Non-pigmented ciliary epithelial cell (primary cell): ENCODE measurements around the gene HBZ.
"Not testable (repeated sequence)": the region's sequence is repeated elsewhere in the genome, so short reads cannot be mapped to it uniquely, and the experiment has no call there.

Experiments used
- DNase-seq: peaks from one replicate; pipeline ENCODE4 v3.0.0-alpha.2; 2010; ENCODE audit warnings: low read depth

Gene HBZ

DNA sequence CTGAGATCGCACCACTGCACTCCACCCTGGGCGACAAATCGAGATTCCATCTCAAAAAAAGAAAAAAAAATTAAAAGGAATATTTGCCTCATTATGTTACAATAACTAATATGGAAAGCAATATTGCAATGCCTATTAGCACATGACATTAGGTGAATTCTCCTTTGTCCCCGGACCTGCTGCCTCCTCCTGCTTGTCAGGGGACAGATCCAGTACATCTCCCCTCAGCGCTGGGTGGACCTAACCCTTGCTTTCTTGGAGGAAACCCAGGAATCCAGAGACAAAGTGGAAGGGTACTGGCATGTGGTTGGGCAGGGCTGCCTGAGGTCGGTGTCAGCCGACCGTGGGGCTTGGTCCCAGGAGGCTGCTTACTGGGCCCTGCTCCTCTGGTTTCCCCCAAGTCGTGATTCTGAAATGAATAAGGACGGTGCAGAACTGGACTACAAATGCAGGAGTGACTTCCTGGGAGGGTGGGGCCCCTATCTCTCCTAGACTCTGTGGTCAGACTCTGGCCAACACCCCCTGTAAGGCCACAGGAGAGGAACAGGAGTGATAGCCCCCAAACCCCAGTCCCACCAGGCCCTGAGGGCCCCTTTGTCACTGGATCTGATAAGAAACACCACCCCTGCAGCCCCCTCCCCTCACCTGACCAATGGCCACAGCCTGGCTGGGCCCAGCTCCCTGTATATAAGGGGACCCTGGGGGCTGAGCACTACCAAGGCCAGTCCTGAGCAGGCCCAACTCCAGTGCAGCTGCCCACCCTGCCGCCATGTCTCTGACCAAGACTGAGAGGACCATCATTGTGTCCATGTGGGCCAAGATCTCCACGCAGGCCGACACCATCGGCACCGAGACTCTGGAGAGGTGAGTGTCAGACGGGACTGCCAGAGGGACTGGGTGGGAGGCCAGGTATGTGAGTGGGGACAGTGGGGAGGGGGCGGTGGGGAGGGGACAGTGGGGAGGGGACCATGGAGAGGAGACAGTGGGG, at the start of gene HBZ:
HBZ (plus strand) TSS at position 504 of the 988 bp plus-strand sequence; CDS start at position 770, 266 bp downstream.
- no peak for DNase-seq

DNA sequence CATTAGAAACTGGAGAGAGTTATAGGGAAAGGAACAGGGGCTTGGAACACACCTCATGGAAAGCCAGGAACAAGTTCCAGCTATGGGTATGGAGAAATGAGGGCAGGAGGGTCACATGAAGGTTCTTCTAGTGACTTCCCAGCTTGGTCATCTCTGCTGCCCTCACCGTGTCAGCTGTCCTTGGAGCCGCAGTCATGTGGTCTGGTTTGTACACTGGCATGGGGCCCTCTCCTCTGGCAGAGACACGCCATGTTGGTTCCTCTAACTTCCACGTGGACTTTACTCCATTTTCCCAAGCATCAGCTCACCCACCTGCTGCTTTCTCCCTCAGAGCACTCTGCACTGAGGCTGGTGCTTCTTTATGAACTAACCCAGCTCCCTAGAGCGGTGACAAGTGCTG, 48.1 kb upstream of the HBZ start:
- DNase-seq, result no peak

DNA sequence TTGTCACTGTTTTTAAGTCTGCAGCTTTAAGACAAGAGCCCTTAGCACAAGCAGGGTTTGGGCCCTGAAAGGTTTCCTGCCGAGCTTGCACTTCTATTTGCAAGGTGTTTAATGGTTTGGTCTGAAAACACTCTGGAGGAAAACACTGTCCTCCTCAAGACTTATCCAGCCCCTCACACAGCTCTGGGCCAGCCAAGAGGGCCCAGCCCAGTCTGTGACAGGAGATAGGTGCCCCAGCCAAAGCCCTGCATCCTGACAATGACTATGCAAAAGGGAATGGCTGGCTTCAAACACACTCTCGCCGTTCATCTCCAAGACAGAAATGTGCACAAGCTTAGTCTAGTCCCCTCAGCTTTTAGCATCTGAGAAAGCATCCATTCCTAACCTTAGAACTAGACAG, 47.5 kb upstream of the HBZ start:
- no peak for DNase-seq

DNA sequence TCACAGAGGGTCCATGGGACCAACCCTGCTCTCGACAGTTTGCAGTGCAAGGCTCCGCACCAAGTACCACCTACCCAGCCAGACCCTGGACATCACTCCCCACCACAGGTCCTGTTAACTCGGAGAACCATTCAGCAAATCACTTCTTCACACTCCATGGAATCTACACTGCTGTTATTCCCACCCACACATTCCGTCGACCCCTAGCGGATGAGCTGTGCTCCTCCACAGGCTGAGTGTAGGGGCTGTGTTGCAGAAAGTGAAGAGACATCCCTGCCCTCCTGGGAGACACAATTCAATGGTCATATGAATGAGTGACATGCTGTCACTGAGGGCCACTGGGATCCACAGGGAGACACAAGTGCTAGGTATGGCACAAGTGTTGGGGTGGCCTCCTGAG, 46.9 kb upstream of the HBZ start:
- DNase-seq, result no peak

DNA sequence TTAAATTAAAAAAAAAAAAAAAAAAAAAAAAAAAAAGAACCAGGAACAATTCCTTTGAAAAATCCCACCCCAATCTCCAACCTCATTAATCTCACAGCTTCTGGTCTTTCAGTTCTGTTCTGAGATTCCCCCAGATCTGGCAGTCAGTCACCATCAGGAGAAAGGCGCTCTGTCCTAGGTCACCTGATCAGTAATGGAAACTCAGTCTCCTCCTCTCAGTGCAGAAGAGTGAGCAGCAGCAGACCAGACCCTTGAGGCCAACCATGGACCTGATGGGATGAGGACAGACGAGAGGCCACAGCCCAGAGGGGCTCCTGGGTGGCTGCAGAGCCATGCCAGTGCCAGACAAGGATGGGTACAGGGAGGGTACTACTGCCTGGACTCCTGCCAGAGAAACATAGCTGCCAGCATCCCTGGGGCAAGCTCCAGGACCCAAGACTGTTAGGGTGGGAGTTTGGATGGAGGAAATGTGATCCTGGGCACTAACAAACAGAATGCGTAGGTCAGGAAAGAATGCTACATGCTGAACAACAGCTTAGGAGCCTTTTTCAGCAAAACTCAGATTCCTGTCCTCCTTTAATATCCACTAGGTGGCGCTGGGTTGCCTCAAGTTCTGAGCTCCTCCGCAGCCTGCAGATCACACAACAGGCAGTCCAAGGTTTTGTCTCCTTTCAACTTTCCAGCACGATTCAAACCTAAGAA, 45.7 kb upstream of the HBZ start:
- peak; percentile 59 for DNase-seq

DNA sequence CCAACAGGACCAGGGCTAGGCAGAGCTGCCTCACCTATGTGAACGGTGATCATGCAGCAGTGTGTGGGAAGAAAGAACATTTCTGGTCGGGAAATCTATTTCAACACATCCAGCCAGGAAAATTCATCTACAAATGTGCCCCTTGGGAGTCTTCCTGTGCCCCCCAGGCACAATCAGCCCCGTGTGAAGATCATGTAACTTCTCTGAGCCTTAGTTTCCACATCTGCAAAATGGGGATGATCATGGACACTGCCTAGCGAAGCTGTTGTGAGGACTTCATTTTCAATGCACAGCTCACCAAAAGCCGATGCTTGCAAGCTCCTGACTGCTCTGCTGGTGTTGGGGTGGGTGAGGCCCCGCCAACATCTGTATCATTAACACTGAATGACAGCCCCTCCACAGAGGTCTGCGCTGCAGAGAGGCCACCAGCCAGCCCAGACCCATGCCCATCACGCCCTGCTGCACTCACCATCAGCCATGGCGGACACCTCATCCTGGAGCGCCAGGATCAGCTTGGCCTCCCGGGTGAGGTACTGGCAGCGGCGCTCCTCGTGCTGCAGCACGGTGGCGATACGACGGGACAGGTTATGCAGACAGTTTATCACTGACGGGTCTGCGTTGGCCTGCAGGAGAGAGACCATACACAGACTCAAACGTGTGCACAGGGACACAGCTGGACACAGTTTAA, 40.1 kb upstream of the HBZ start:
- DNase-seq, result no peak

DNA sequence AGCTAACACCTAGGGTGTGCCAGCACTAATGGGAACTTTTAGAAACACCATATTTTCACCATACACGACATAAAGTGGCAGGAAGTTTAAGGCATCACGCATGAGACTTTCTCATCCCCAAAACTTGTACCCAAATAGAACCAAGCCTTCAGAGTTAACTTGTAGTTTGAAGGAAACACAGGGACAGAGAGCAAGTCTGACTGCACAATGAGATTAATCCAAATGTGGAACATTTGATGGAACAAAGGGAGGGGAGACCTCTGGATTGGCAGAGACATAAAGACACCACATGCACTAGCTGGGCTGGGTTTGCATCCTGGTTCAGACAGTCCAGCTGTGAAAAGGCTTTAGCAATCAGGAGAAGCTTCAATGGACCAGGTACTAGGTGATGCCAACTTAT, 38.1 kb upstream of the HBZ start:
- DNase-seq, result no peak

DNA sequence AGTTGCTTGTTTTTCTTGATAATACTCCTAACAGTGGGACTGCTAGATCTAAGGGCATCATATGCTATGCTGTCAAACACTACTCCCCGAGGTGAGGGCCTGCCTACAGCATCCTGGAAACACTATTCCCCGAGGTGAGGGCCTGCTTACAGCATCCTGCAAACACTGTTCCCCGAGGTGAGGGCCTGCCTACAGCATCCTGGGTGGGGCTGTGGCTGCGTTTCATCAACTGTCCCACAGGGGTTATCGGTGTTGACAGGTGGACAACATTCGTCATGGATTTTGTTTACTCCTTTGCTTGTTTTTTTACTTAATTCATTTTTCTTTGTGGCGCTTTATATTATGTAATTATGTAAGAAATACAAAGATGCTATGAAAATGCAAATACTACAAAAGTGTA, 36.4 kb upstream of the HBZ start:
- no peak for DNase-seq

DNA sequence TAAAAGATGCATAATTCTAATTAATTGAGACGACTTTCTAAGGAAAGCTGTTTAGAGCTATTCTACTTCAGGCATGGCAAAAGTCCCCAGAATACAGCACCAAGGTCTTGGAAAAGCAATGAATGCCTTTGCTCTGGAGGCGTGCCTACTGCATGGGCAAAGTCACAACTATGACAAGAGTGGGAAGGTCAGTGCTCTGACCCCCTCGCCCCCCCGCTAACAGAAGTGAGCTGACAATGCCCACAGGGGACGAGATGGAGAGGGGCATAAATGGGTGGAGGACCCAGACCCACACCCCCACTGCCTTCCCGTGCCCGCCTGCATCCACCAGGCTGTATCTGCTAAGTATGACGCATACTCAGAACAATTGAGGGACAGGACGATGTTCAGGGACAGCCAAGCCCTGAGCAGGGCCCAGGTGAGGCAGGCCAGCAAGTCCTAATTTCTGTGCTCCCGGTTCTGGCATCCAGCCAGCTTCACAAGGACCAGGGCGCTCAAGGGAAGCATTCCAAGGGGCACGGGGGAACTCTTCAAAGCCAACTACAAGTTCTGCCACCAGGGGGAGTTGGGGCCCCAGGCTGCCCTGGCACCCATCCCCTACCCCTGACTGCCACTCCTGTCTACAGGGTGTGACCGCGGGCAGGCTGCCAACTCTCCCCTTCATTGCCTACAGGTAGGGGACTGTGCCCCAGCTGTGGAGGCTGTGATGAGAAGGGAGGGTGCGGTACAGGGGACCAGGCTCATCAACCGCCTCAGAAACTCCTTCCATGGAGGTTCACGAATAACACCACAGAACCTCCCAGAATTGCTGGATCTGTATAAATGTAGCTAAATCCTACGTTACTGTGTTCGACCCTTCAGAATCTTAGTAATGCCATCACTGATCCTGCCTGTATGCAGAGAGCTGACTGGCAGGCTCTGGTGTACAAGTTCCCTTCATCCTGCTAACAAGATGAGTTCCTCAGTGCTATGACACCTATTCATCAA, 34.8 kb upstream of the HBZ start:
- DNase-seq, result no peak

DNA sequence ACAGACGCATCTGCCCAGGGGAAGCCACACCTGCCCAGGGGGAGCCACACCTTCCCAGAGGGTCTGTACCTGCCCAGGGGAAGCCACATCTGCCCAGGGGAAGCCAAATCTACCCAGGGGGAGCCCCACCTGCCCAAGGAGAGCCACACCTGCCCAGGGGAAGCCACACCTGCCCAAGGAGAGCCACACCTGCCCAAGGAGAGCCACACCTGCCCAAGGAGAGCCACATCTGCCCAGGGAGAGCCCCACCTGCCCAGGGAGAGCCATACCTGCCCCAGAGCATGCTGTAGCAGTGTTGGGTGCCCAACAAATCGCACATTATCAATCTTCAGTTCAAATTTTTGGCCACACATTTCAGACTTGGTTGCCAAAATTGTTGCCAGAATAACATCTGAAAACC, 33.6 kb upstream of the HBZ start:
- DNase-seq, result no peak

DNA sequence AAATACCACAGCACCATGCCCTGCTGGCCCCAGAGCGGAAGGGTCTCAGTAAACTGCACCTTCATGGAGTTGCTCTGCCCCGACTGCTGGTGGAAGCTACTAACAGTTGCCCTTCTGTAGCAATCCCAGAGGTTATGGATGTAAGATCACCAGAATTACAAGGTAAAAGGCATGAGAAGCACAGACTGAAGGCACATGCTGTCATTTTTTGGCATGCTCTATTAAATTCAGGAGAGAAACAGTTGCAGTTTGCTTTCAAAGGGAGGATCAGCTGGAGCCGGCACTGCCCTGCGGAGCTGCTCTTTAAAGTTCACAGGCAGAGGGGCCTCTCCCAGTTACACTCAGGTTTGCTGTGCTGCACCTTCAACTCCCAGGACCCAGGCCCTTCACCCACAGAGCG, 33.1 kb upstream of the HBZ start:
- no peak for DNase-seq

DNA sequence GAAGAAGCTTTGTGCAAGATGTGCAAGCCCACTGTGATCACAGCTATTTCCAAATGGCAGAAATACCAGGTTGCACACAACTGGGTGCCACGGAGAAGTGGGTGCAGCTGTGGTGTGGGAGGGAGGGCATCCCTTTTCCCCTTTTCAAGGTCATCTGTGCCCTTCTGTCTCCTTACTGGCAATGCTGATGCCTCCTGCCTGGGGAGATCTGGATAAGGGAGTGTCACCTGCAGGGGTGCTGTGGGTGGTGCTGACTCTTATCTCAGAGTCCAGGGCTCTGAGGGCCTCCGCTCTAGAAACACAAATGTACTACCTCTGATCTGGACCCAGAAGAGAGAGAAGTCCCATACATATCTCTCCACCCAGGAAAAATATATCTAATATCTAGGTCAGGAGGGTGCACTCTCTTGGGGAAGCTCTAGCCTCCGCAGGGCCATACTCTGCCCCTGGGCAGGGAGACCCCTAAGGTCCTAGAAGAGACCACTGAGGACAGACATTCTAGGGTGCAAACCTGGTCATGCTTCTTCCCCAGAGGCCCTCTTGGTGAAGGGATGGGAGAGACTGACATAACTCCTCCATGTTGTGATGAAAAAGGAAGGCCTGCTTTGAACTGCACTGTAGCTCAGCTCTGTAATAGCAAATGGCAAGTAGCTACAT, 32.5 kb upstream of the HBZ start:
- no peak for DNase-seq

DNA sequence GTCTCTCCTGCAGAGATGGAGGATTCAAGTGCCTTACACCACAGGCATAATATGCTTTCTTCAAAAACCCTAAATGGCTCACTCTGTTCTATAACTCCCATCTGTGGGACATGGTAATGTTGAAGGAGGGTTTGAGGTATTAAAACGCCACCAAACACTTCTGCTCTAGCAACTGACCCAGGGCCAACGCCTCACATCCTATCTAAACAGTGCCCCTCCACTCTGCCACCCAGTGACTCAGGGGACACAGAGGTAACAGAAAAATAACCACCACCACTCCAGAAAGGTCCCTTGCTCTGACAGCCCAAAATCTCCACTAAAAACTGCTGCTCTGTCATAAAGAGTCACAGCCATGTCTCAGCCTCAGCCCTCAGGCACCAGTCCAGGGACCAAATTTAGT, 31.7 kb upstream of the HBZ start:
- DNase-seq, result no peak

DNA sequence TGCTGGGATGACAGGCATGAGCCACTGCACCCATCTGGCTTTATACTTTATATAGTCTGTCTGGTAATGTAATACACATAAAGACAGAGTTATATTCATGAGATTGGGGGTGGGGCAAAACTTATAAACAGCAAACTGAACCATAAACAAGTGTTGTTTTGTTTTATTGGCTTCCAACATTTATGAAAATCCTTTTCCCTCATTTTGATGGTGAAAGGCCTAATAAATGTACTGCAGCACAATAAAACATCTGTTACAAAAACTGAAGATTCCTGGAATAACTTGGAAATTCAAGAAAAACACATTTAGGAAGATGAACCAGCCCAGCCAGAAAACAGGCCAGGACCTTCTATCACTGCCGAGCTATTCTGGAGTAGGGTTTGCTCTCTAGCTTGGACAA, 30.1 kb upstream of the HBZ start:
- DNase-seq, result no peak

DNA sequence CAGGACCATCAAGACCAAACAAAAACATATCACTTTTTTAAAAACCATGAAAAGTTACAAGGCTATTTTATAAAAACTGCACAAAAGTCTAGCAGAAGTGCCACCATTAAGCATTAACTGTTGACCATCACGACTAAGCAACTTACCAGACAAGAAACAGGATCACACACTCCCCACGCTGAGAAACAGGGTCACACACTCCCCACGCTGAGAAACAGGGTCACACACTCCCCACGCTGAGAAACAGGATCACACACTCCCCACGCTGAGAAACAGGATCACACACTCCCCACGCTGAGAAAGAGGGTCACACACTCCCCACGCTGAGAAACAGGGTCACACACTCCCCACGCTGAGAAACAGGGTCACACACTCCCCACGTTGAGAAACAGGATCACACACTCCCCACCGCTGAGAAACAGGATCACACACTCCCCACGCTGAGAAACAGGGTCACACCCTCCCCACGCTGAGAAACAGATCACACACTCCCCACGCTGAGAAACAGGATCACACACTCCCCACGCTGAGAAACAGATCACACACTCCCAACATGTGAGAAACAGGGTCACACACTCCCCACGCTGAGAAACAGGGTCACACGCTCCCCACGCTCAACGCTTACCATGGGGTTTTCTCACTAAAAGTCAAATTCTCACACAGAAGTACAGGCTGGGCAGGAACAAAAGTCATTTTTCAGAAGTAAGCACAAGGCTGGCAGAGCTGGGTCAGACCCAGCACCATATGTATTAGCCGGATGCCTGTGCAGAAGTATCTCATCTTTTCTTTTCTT, 28.7 kb upstream of the HBZ start:
- not testable (repeated sequence) for DNase-seq

DNA sequence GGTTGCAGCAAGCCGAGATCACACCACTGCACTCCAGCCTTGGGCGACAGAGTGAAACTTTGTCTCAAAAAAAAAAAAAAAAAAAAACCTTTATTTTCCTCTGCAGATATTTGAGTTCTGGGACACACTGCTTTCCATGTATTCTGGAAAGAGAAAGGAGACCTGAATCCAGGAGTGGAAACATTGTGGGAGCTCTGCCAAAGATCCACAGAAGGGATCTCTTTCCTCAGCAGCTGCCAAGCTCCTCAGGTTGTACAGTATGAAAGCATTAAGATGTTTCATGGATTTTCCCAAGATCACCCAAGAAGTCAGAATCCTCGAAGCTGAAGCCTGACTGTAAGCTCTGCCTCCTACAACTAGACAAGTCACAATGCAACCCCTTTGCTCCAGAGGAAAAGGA, 27.4 kb upstream of the HBZ start:
- DNase-seq, result no peak

DNA sequence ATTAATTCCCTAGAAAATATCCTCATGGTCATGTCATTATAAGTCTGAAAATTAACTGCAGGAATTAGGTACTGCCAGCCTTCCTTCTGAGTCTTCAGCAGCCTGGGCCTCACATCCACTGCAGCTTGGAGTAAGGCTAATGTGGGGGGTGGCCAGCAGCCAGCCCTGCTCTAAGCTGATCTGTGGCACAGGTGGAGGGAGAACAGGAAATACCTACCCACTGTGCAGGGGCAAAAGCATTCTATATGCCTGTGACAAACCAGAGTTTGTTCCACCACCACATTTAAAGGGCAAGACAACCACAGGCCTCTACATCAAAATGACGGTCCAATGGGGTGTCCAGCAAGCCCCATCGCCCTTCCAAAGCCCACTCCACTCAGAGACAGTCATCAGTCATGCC, 23.4 kb upstream of the HBZ start:
- no peak for DNase-seq

DNA sequence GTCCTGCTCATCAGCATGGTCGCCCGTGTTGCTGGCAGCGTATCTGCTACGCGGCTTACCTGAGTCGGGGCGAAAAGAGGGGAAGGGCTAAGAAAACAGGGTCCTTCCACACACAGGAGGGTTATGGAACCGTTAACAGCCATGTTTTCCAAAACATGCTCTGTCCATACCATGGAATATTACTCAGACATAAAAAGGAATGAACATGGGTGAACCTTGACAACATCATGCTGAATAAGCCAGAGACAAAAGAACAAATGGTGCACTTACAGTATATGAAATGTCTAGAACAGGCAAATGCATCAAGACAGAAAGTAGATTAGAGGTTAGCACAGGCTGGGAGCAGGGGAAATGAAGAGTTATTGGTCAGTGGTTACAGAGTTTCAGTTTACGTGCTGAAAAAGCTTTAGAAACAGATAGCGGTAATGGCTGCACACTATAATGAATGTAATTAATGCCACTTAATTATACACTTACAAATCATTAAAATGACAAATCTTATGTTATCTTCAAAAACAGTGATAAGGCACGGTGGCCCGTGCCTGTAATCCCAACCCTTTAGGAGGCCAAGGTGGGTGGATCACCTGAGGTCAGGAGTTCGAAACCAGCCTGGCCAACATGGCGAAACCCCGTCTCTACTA, 21.8 kb upstream of the HBZ start:
- no peak for DNase-seq

DNA sequence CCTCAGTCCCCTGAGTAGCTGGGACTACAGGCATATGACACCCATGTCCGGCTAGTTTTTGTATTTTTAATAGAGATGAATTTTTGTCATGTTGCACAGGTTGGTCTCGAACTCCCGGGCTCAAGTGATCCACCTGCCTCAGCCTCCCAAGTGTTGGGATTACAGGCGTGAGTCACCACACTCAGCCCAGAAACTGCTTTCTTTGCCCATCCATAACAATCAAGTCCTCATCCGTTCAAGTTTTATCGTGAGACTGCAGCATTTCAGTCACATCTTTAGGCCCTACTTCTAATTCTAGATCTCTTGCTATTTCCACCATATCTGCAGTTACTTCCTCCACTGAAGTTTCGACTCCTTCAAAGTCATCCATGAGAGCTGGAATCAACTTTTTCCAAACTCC, 20.3 kb upstream of the HBZ start:
- no peak for DNase-seq

DNA sequence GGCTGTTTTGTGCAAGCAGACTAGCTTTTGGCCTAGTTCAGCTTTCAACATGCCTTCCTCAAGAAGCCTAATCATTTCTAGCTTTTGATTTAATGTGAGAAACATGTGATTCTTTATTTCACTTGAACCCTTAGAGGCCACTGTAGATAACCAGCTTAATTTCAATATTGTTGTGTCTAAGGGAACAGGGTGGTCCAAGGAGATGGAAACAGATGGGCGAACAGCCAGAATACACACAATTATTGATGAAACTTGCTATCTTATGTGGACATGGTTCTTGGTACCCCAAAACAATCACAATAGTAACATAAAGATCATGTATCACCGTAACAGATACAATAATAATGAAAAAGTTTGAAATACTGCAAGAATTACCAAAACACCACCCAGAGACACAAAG, 18.7 kb upstream of the HBZ start:
- DNase-seq, result no peak
